Measurements from ENCODE around the gene KDM1A. TPM values are rescaled to one million over a fixed set of nuclear protein-coding genes. Genes with fewer than 3 reads are reported as not detected.

The KDM1A gene
- total and polyA plus RNA-seq, 2 of the 13 experiments (the other 11 are each of a cell fraction or from before 2014, with no cell fraction given): 81.3 to 173 TPM

DNA sequence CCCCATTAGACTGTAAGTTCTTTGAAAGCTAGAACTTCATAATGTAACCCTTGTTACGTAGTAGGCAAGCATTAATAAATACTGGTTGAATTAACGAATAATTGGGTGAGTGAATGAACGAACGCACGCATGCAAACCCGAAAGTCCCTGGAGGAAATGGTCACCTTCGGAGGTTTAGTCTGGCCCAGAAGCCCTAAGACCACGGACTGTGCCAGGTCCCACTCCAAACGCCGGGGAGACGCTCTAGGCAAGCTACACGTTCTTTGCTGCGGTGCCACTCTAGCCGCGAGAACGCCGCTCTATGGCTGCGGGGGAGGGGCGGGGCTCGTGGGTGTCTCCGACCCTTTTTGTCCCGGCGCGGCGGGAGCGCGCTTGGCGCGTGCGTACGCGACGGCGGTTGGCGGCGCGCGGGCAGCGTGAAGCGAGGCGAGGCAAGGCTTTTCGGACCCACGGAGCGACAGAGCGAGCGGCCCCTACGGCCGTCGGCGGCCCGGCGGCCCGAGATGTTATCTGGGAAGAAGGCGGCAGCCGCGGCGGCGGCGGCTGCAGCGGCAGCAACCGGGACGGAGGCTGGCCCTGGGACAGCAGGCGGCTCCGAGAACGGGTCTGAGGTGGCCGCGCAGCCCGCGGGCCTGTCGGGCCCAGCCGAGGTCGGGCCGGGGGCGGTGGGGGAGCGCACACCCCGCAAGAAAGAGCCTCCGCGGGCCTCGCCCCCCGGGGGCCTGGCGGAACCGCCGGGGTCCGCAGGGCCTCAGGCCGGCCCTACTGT is at the start of gene KDM1A (continued):
- TF ChIP-seq, protein P1, sequence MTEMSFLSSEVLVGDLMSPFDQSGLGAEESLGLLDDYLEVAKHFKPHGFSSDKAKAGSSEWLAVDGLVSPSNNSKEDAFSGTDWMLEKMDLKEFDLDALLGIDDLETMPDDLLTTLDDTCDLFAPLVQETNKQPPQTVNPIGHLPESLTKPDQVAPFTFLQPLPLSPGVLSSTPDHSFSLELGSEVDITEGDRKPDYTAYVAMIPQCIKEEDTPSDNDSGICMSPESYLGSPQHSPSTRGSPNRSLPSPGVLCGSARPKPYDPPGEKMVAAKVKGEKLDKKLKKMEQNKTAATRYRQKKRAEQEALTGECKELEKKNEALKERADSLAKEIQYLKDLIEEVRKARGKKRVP (CRISPR knock-in tag; IDR thresholded peaks at IDR 0.05): peak in 1 of 2 experiments; percentile 43; a peak in 1 of 4 replicates
- TF ChIP-seq RBM39 (IDR thresholded peaks at IDR 0.05; ENCODE audit: low read depth, low read length, poor library complexity, severe bottlenecking) (peak; percentile 24), RCOR2 (CRISPR knock-in tag; IDR thresholded peaks at IDR 0.05) (peak; percentile 64; the same call in 1 of the 2 replicates), TBL1XR1 (IDR thresholded peaks at IDR 0.05; ENCODE audit: borderline replicate concordance, low read length, partially characterized antibody) (no peak), HIVEP1 (CRISPR knock-in tag; IDR thresholded peaks at IDR 0.05) (no peak), MAF1 (CRISPR knock-in tag; IDR thresholded peaks at IDR 0.05; ENCODE audit: borderline replicate concordance) (peak; percentile 85; the same call in 1 of the 2 replicates), ZNF431 (CRISPR knock-in tag; IDR thresholded peaks at IDR 0.05; ENCODE audit: borderline replicate concordance, low read depth) (peak; percentile 95; the same call in 1 of the 2 replicates), SP1 (IDR thresholded peaks at IDR 0.05) (no peak), SP1 (CRISPR knock-in tag; IDR thresholded peaks at IDR 0.05) (peak; percentile 82), NFYC (CRISPR knock-in tag; IDR thresholded peaks at IDR 0.05) (peak; percentile 59), BRCA1 (CRISPR knock-in tag; IDR thresholded peaks at IDR 0.05) (no peak), ZNF383 (CRISPR knock-in tag; IDR thresholded peaks at IDR 0.05; ENCODE audit: borderline replicate concordance) (no peak), ZNF720 (CRISPR knock-in tag; IDR thresholded peaks at IDR 0.05) (no peak), ZNF75D (CRISPR knock-in tag; IDR thresholded peaks at IDR 0.05; ENCODE audit: borderline replicate concordance) (no peak), SNAI1 (CRISPR knock-in tag; IDR thresholded peaks at IDR 0.05; ENCODE audit: borderline replicate concordance) (no peak), ZNF605 (CRISPR knock-in tag; IDR thresholded peaks at IDR 0.05) (peak; percentile 85; the same call in 1 of the 2 replicates), POLR2G (IDR thresholded peaks at IDR 0.05; ENCODE audit: low read depth, low read length) (peak; percentile 97), ZNF644 (CRISPR knock-in tag; IDR thresholded peaks at IDR 0.05; ENCODE audit: low read depth) (no peak), SETDB1 (CRISPR knock-in tag; IDR thresholded peaks at IDR 0.05; ENCODE audit: borderline replicate concordance) (no peak)
- TF ChIP-seq, protein P2, sequence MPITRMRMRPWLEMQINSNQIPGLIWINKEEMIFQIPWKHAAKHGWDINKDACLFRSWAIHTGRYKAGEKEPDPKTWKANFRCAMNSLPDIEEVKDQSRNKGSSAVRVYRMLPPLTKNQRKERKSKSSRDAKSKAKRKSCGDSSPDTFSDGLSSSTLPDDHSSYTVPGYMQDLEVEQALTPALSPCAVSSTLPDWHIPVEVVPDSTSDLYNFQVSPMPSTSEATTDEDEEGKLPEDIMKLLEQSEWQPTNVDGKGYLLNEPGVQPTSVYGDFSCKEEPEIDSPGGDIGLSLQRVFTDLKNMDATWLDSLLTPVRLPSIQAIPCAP (CRISPR knock-in tag; IDR thresholded peaks at IDR 0.05; ENCODE audit: low read depth): no peak
- TF ChIP-seq, protein P3, sequence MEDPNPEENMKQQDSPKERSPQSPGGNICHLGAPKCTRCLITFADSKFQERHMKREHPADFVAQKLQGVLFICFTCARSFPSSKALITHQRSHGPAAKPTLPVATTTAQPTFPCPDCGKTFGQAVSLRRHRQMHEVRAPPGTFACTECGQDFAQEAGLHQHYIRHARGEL (CRISPR knock-in tag; IDR thresholded peaks at IDR 0.05): no peak
- TF ChIP-seq, protein P4, sequence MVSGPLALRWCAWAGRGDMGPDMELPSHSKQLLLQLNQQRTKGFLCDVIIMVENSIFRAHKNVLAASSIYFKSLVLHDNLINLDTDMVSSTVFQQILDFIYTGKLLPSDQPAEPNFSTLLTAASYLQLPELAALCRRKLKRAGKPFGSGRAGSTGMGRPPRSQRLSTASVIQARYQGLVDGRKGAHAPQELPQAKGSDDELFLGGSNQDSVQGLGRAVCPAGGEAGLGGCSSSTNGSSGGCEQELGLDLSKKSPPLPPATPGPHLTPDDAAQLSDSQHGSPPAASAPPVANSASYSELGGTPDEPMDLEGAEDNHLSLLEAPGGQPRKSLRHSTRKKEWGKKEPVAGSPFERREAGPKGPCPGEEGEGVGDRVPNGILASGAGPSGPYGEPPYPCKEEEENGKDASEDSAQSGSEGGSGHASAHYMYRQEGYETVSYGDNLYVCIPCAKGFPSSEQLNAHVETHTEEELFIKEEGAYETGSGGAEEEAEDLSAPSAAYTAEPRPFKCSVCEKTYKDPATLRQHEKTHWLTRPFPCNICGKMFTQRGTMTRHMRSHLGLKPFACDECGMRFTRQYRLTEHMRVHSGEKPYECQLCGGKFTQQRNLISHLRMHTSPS (CRISPR knock-in tag; IDR thresholded peaks at IDR 0.05; ENCODE audit: low read depth): peak; percentile 65
- TF ChIP-seq, protein P5, sequence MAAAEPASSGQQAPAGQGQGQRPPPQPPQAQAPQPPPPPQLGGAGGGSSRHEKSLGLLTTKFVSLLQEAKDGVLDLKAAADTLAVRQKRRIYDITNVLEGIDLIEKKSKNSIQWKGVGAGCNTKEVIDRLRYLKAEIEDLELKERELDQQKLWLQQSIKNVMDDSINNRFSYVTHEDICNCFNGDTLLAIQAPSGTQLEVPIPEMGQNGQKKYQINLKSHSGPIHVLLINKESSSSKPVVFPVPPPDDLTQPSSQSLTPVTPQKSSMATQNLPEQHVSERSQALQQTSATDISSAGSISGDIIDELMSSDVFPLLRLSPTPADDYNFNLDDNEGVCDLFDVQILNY (CRISPR knock-in tag; conservative IDR thresholded peaks at IDR 0.05): no peak; the same call in 1 of the 2 replicates
- TF ChIP-seq, protein P6, sequence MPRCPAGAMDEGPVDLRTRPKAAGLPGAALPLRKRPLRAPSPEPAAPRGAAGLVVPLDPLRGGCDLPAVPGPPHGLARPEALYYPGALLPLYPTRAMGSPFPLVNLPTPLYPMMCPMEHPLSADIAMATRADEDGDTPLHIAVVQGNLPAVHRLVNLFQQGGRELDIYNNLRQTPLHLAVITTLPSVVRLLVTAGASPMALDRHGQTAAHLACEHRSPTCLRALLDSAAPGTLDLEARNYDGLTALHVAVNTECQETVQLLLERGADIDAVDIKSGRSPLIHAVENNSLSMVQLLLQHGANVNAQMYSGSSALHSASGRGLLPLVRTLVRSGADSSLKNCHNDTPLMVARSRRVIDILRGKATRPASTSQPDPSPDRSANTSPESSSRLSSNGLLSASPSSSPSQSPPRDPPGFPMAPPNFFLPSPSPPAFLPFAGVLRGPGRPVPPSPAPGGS (CRISPR knock-in tag; IDR thresholded peaks at IDR 0.05): peak; percentile 88

Data from HepG2 (cell line).